ENCODE data around the gene CCDC106.

GRCh38 chr19:55600662-55601028 is 47.4 kb upstream of the CCDC106 start:
- no peak for TF ChIP-seq CTCF (conservative IDR thresholded peaks at IDR 0.05; ENCODE audit: low read length)
- no peak for TF ChIP-seq EZH2phosphoT487 (IDR thresholded peaks at IDR 0.05; ENCODE audit: borderline replicate concordance)

Data from Loucy (cell line).